ENCODE measurements around the gene TTC4.

Gene TTC4

GRCh38 chr1:54787604-54788003 is 71.9 kb downstream of the TTC4 start:
- DNase-seq = no peak

- DNase-seq = no peak
These were observed 72.8 kb downstream of the TTC4 start for GRCh38 chr1:54788459-54788858.

GRCh38 chr1:54791880-54792522 is 76.3 kb downstream of the TTC4 start:
- DNase-seq = no peak
